Thyroid gland (tissue), 4 donors: ENCODE measurements around the gene TJP1.

ENCODE experiments used
- POLR2A ChIP-seq, 2 donors: fragments of 450-650 bp; IDR thresholded peaks; one replicate each; pipeline ENCODE4 v1.6.1; 2017; ENCODE audit warnings: antibody characterized with exemption in 2 of 2, mild to moderate bottlenecking in 2 of 2, moderate library complexity in 1 of 2
- TF ChIP-seq, protein P1 (sequence below), 6 experiments: fragments of 200-600 bp in 3 of 6; fragments of 450-650 bp in 3 of 6; sonication (generic) in 3 of 6; IDR thresholded peaks; one replicate each; pipeline ENCODE4 v1.5.1; 2016 to 2019; ENCODE audit warnings: antibody characterized with exemption in 6 of 6, mild to moderate bottlenecking in 2 of 6, inconsistent platforms in 1 of 6, moderate library complexity in 1 of 6

DNA sequence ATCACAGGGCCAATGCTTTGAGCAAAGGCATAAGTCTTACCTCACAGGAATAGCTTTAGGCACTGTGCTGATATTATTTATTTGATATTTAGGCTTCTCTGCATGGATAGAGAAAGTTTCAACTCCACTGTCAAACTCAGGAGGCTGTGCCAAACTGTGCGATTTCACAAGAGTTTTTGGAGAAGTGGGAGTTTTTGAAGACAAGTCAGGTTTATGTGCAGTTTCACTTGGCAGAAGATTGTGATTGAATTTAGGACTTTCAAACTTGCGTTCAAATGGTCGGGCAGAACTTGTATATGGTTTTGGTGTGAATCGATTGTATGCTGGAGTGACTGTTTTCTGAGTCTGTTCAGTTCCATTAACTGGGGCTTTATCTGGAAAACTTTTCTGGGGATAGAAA lies 113.7 kb downstream of the TJP1 start:
- TF ChIP-seq, protein P1, sequence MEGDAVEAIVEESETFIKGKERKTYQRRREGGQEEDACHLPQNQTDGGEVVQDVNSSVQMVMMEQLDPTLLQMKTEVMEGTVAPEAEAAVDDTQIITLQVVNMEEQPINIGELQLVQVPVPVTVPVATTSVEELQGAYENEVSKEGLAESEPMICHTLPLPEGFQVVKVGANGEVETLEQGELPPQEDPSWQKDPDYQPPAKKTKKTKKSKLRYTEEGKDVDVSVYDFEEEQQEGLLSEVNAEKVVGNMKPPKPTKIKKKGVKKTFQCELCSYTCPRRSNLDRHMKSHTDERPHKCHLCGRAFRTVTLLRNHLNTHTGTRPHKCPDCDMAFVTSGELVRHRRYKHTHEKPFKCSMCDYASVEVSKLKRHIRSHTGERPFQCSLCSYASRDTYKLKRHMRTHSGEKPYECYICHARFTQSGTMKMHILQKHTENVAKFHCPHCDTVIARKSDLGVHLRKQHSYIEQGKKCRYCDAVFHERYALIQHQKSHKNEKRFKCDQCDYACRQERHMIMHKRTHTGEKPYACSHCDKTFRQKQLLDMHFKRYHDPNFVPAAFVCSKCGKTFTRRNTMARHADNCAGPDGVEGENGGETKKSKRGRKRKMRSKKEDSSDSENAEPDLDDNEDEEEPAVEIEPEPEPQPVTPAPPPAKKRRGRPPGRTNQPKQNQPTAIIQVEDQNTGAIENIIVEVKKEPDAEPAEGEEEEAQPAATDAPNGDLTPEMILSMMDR (IDR thresholded peaks at IDR 0.05) = no peak
- TF ChIP-seq POLR2A (IDR thresholded peaks at IDR 0.05) = no peak
